KMS-11 (cell line): ENCODE data around the gene HELZ.
"Not testable (repeated sequence)": the region's sequence is repeated elsewhere in the genome, so short reads cannot be mapped to it uniquely, and the experiment has no call there.

ENCODE experiments used
- H2AFZ ChIP-seq: fragments of 200-600 bp; sonication (generic); 2 replicates; pipeline ENCODE4 v1.6.1; 2016; ENCODE audit warnings: antibody characterized with exemption, mixed run types, low read depth
- H3K27ac ChIP-seq: fragments of 200-600 bp; sonication (generic); 2 replicates; pipeline ENCODE4 v1.6.1; 2016; ENCODE audit warnings: mild to moderate bottlenecking, mixed run types
- H3K27me3 ChIP-seq: fragments of 200-600 bp; sonication (generic); 2 replicates; pipeline ENCODE4 v1.6.1; 2017; ENCODE audit warnings: mild to moderate bottlenecking, low read depth, mixed run types, moderate library complexity; ENCODE audit not compliant: insufficient read depth
- H3K36me3 ChIP-seq: fragments of 200-600 bp; sonication (generic); 2 replicates; pipeline ENCODE4 v1.6.1; 2017; ENCODE audit warnings: mild to moderate bottlenecking, mixed run types; ENCODE audit not compliant: insufficient read depth
- H3K4me1 ChIP-seq: fragments of 200-600 bp; sonication (generic); 2 replicates; pipeline ENCODE4 v1.6.1; 2016; ENCODE audit warnings: mild to moderate bottlenecking, low read depth, mixed run types; ENCODE audit not compliant: poor library complexity, severe bottlenecking
- H3K4me2 ChIP-seq: fragments of 200-600 bp; sonication (generic); 2 replicates; pipeline ENCODE4 v1.7.0; 2016; ENCODE audit warnings: mild to moderate bottlenecking, mixed run types
- H3K4me3 ChIP-seq: fragments of 200-600 bp; sonication (generic); IDR thresholded peaks from 2 replicates; pipeline ENCODE4 v1.6.1; 2017; ENCODE audit warnings: low read depth, low read length, mixed read lengths; ENCODE audit not compliant: insufficient read depth
- H3K79me2 ChIP-seq: fragments of 200-600 bp; sonication (generic); 2 replicates; pipeline ENCODE4 v1.6.1; 2016; ENCODE audit warnings: low read depth, mixed run types; ENCODE audit not compliant: insufficient read depth
- H3K9ac ChIP-seq: fragments of 200-600 bp; sonication (generic); 2 replicates; pipeline ENCODE4 v1.6.1; 2016; ENCODE audit warnings: mild to moderate bottlenecking, mixed run types
- H4K20me1 ChIP-seq: fragments of 200-600 bp; sonication (generic); 2 replicates; pipeline ENCODE4 v1.6.1; 2016; ENCODE audit warnings: mild to moderate bottlenecking, mixed run types; ENCODE audit not compliant: insufficient read depth
- TF ChIP-seq, protein P1 (sequence below): fragments of 200-600 bp; sonication (generic); conservative IDR thresholded peaks from 2 replicates; pipeline ENCODE4 v1.6.1; 2017; ENCODE audit warnings: low read depth, mild to moderate bottlenecking, antibody characterized with exemption, low read length, moderate library complexity, mixed read lengths

Gene HELZ

DNA sequence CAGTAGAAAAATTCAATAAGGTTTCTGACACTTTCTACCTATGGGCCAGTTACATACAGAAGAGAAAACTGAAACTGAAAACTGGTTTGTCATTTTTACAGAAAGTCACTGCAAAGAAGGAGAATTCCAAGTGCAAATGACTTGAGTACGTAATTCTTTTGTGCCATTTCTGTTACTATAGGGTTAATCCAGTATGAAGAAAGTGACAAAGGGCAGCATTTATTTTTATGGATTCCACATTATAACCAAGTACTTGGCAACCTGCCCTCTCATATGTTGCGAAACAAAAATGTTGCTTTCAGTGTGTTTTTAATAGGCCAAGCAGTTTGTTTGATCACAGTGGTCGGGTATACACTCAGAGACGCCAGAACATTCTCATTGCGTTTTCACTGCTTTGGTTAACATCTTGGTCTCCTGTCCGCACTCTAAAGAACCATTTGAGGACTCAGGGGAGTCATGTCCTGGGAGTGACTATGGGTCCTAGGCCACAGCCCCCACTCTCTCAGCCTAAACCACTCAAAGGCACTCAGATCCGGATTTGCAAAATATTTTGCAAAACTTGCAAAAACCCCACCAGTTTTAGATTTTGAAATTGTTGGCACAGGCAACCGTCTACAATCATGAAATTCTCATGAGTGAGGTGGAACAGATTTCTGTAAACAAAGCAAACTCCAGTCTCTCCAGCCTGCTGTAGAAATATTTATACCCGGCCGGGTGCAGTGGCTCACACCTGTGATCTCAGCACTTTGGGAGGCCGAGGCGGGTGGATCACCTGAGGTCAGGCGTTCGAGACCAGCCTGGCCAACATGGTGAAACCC lies 15.4 kb upstream of the HELZ start:
- no peak overlapping the region for H3K4me3 ChIP-seq
- H4K20me1 ChIP-seq, result no peaks in the 10 kb centered on the region
- H3K36me3 ChIP-seq, result no peaks in the 10 kb centered on the region
- H3K79me2 ChIP-seq, result no peaks in the 10 kb centered on the region
- H3K27me3 ChIP-seq, result no peaks in the 10 kb centered on the region
- TF ChIP-seq, protein P1, sequence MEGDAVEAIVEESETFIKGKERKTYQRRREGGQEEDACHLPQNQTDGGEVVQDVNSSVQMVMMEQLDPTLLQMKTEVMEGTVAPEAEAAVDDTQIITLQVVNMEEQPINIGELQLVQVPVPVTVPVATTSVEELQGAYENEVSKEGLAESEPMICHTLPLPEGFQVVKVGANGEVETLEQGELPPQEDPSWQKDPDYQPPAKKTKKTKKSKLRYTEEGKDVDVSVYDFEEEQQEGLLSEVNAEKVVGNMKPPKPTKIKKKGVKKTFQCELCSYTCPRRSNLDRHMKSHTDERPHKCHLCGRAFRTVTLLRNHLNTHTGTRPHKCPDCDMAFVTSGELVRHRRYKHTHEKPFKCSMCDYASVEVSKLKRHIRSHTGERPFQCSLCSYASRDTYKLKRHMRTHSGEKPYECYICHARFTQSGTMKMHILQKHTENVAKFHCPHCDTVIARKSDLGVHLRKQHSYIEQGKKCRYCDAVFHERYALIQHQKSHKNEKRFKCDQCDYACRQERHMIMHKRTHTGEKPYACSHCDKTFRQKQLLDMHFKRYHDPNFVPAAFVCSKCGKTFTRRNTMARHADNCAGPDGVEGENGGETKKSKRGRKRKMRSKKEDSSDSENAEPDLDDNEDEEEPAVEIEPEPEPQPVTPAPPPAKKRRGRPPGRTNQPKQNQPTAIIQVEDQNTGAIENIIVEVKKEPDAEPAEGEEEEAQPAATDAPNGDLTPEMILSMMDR, result no peak
- H3K4me1 ChIP-seq, result peaks cover 34% of the 10 kb centered on the region
- peak overlapping the region; percentile 70 for H3K27ac ChIP-seq
- H3K9ac ChIP-seq, result peak overlapping the region; percentile 30; the same call in 1 of the 2 replicates
- H3K4me2 ChIP-seq, result peak overlapping the region; percentile 33
- H2AFZ ChIP-seq, result peak overlapping the region; percentile 38

- Histone ChIP-seq H3K9ac (no peak overlapping the region), H3K79me2 (no peaks in the 10 kb centered on the region), H3K27ac (no peak overlapping the region), H3K4me2 (no peak overlapping the region), H3K27me3 (no peaks in the 10 kb centered on the region), H3K36me3 (no peaks in the 10 kb centered on the region), H4K20me1 (no peaks in the 10 kb centered on the region), H2AFZ (no peak overlapping the region), H3K4me1 (peaks cover 34% of the 10 kb centered on the region), H3K4me3 (no peak overlapping the region)
- TF ChIP-seq, protein P1, result no peak
Observed at GRCh38 chr17:67258821-67259468, 13.9 kb upstream of the HELZ start.

DNA sequence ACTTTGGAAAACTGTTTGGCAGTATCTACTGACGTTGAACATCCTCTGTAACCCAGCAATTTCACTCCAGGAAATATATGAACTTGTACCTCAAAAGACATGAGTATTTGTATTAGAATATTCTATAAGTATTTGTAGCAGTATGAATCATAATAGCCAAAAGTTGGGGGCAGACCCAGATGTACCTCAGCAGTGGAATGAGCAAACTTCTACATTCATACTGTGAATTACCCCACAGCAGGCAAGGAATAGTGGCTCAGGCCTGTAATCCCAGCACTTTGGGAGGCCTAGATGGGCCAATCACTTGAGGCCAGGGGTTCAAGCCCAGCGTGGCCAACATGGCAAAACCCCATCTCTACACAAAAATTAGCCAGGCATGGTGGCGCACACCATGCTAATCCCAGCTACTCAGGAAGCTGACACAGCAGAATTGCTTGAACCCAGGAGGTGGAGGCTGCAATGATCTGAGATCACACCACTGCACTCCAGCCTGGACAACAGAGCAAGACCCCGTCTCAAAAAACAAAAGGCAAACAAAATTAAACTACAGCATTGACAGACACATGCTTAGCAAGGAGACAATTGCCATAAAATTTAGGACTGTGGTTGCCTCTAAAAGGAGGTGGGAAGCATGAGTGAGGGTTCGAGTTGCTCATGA lies 11.2 kb upstream of the HELZ start:
- Histone ChIP-seq H3K36me3 (no peaks in the 10 kb centered on the region), H3K27me3 (no peaks in the 10 kb centered on the region), H3K4me3 (no peak overlapping the region), H4K20me1 (no peaks in the 10 kb centered on the region), H3K4me2 (no peak overlapping the region), H2AFZ (no peak overlapping the region), H3K79me2 (no peaks in the 10 kb centered on the region), H3K4me1 (peaks cover 29% of the 10 kb centered on the region), H3K9ac (no peak overlapping the region), H3K27ac (no peak overlapping the region)
- TF ChIP-seq, protein P1, result no peak

DNA sequence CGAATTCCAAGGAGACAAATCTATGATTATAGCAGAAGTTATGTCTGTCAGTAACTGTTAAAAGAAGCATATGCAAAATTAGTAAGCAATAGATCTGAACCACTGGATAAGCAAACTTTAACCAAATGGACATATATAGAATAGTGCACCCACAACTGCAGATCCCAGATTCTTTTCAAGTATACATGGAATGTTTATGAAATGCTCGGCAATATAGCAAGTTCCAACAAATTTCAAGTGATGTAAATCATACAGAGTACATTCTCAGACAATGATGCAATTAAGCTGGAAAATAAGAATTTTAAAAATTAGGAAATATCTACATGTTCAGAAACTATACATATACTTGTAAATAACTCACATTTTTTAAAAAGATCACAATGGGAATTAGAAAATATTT lies 8.4 kb upstream of the HELZ start:
- no peak overlapping the region for H3K4me3 ChIP-seq
- H3K4me1 ChIP-seq, result peaks cover 6% of the 10 kb centered on the region
- no peaks in the 10 kb centered on the region for H4K20me1 ChIP-seq
- no peak overlapping the region for H3K4me2 ChIP-seq
- TF ChIP-seq, protein P1, result no peak
- H3K27me3 ChIP-seq, result no peaks in the 10 kb centered on the region
- no peak overlapping the region for H3K27ac ChIP-seq
- no peaks in the 10 kb centered on the region for H3K79me2 ChIP-seq
- no peak overlapping the region for H3K9ac ChIP-seq
- H3K36me3 ChIP-seq, result no peaks in the 10 kb centered on the region
- no peak overlapping the region for H2AFZ ChIP-seq

DNA sequence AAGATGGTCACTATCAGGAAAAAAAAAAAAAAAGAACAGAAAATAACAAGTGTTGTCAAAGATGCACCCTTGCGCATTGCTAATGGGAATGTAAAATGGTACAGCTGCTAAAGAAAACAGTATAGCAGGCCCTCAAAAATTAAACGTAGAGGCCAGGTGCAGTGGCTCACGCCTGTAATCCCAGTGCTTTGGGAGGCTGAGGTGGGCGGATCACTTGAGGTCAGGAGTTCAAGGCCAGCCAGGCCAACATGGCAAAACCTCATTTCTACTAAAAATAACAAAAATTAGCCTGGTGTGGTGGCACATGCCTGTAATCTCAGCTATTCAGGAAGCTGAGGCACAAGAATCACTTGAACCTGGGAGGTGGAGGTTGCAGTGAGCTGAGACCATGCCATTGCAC lies 6.6 kb upstream of the HELZ start:
- H3K27me3 ChIP-seq, H3K36me3 ChIP-seq, H3K27ac ChIP-seq, H3K9ac ChIP-seq, H2AFZ ChIP-seq, H3K79me2 ChIP-seq, H3K4me2 ChIP-seq, H3K4me3 ChIP-seq, H3K4me1 ChIP-seq, H4K20me1 ChIP-seq: not testable (repeated sequence)
